NCI-H187 treated with DMSO at 0.1 percent for 48 hours (cell line): ENCODE data around the gene HPS1.

Source experiments
- DNase-seq: peaks from one replicate; lab custom pipeline; 2025; lab: John Stamatoyannopoulos, UW

The HPS1 gene

DNA sequence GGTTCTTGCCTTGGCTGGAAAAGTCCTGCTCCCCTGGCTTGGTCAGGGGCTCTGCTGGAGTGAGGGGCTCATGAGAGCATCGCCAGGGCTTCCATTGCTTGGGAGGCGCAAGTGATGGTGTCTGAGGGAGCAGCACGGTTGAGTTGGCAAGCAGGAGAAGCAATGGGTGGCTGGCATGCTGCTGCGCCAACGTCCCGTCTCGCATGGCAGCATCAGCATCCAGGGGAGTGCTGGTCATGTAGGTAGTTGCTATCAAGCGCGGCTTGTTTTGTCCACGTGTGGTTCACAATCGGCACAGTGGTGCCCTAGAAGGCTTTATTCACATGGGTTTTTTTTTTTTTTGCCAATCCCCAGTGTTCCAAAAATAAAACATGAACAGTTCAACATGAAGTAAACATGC lies 35.6 kb downstream of the HPS1 start:
- DNase-seq = no peak

DNA sequence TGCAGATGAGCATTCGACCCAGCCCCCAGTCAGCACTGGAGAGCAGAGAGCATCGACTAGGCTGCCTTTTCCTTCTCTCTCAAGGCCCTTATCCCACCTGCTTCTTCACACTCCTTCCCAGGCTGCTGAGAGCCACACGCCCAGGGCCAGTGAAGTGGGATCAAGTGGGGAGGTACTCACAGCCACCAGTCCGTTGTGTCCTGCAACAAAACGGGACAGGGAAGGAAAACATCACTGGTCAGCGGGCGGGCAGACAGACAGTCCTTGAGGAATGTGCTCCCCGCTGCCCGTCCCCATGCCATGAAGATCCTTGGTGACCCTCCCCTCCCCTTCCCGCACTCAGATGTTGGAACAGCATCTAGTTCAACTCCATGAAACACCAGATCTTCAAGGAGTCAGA lies 36.0 kb downstream of the HPS1 start:
- DNase-seq = no peak

DNA sequence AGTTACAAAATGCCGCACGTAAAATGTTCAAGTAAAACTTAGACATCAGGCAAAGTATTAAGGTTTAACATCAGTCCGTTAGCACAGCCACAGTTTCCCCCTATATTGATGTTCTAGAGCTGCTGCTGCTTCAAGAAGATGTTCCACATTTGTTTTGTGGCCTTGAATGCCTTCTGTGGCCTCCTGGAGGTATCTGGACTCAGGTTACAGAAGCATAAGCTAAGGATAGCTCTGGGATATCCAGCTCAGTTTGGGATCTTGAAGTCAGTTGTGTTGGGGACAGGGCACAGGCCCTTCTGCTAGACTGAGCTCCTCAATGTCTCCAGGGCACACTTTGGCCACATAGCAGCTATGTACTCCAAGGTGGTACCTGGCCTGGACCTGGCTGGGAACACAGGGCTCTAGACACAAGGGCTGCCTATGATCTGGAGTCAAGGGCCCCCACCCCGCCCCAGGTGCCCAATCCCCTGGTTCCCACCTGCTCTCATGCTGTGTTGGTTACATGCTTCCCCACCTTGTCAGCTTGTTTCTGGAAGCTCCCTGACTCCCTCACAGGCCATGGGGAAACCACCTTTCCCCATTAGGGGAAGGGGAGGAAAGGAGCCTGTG lies 36.5 kb downstream of the HPS1 start:
- DNase-seq = no peak

DNA sequence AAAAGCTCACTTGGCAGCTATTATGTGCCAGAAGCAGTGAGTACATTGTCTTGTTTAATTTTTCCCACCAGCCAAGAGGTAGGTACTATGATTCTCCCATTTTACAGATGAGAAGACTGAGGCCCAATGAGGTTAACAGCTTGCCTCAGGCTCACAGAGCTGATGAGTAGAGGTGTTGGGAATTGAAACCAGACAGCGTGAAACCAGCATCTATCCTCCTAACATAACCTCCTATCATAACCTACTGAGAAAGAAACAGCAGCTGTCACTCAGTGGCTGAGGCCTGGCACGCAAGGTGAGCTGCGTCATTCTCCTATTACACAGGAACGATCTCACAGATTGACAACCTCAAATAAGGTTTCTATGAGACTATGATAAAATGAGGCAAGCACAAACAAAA lies 37.9 kb downstream of the HPS1 start:
- DNase-seq = no peak

DNA sequence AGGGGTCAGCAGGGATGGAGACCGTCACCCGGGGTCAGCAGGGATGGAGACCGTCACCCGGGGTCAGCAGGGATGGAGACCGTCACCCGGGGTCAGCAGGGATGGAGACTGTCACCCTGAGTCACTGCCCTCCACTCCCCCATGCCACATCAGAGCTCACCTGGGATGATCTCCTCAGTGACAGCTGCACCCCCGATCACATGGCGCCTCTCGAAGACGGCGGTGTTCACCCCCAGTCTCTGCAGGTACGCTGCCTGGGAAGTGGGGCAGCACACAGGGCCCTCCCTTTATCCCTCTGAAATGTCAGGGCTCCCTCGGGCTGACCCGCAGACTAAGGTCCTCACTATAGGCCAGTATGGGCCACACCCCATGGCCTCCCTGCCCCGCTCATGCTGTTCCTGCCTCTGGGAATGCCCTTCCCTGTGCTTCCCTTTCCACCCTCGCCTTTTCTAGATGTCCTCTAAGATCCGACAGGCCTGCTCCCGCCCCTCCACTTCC lies 38.9 kb downstream of the HPS1 start:
- no peak for DNase-seq

DNA sequence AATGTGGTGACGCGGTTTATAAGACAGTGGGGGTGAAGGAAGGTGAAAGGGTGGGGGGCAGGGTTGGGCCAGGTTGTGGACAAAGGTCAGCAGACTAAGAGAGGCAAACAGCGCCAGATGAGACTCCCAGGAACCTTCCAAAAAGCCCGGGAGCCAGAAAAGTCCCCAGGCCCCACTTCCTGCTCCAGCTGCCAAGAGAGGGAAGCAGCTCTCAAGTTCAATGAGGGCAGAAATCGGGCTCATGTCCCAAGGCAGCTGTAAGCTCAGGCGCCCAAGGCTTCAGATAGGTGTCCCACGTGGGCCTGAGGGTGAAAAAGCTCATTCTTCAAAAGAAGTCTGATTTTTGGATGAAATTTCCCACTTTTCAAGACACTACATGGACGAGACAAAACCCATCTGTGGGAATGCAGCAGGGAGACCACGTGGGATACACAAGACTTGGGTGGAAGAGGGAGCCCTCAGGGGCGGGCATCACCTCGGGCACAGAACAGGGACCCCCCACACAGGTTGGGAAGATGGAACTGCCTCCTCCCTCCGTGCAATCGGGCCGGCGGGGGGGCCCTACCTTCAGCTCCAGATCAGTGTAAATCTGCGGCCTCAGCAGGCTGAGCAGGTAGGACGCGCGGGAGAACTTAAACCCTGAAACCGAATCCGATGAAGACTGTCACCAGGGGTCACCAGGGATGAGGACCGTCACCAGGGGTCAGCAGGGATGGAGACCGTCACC lies 39.6 kb downstream of the HPS1 start:
- DNase-seq = no peak

DNA sequence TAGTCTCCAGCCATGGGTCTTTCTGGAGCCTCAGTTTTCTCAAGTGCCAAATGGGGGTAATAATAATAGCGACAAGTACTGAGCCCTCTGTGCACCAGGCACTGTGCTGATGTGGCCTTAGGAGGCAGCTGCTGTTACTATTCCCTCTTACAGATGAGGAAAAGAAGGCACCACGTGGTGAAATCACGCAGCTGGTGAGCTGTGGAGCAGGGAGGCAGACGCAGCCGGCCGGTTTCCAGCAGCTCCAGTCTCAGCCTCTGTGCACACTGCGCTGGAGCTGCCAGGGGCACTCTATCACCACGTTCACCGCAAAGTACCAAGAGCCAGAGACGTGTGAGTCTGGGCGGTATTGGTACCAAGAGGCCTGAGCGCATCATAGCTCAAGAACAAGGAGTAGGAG lies 41.3 kb downstream of the HPS1 start:
- DNase-seq = no peak

DNA sequence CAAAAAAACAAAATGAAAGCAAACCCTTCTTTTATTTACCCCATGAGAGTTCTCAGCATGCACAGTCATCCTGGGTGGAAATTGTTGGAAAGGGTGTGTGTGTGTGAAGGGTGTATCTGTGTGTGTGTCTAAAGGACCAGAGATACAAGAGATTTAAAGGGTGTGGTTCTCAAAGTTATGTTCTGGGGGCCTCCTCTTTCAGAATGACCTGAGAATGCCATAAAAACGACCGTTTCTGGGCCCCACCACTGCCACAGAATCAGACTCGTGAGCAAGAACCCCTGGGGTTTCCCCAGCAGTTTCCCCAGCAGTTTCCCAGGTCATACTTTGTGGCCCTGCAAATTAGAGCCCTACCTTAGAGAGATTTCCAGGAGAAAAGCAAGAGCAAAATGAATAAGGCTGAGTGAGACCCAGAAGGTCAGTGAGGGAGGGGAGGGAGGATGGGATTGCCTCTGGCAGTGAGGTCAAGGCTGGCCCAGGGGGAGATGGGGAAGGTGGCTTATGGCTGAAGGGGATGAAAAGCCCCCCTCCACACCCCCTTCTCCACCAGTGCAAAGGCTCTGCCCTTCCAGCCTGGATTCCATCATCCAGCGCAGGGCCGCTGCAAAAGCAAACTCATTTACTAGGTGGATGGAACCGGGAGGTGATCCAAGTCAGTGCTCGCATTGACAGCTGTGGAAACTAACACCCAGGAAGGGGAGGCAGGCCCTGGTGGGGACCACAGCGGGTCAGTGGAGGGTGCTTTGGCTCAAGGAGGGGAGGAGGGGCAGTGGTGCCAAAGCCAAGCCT lies 42.0 kb downstream of the HPS1 start:
- DNase-seq = no peak

DNA sequence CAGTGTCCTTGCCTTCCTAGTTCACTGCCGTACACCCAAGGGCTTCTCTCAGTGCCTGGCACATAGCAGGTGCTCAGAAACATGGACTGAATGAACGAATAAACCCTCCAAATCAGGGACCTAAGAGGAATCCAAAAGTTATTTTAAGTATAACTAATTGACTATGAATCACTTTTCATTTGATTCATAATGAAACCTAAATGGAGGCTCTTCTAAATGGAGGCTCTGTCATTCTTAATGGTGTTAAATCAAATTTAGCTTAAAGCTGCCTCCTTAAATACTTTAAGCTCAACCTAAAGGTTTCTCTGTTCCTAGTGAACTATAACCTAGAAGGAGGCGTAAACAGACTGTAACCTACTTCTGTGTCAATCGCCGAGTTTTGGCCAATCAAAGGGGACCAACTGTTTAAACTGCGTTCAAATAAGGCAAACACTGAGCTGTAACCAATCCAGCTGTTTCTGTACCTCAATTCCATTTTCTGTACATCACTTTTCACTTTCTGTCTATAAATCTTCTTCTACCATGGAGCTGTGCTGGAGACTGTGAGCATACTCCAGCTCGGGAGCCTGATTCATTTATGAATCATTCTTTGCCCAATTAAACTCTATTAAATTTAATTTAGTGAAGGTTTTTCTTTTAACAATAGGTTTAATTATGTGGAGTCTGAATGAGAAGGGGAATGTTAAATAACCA lies 42.8 kb downstream of the HPS1 start:
- no peak for DNase-seq

DNA sequence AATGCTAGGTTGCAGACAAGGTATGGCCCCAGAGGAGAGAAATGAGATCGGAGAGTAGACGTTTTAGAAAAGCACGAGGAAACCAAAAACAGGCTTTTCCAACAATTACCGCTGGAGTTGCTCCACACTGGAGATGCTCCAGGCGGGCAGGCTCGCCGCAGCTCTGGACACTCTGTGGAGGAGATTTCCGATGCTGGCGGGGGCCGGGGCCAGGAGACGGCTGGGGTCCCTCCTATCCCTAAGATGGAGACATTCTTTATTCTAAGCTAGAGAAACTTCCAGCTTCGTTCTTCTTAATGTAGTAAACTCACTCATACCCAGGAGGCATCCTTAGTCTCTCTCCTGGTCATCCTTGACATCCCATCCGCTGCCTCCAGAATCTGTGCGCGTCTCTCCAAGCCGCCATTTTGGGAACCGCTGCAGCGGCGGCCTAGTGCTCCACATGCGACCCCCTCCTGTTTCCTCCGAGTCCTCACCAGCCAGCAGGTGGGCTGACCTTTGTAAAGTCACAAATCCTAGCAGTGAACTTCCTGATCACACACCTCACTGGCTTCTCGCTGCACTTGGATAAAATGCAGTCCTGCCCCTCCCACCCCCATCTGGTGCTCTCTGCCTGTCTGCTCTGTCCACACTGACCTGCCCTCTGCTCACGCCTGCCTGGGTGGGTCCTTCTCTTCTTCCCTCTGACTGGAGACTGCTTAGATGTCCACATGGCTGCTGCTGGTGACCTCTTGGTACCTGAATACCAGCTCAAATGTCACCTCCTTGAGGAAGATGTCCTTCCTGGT lies 43.6 kb downstream of the HPS1 start:
- DNase-seq = no peak

DNA sequence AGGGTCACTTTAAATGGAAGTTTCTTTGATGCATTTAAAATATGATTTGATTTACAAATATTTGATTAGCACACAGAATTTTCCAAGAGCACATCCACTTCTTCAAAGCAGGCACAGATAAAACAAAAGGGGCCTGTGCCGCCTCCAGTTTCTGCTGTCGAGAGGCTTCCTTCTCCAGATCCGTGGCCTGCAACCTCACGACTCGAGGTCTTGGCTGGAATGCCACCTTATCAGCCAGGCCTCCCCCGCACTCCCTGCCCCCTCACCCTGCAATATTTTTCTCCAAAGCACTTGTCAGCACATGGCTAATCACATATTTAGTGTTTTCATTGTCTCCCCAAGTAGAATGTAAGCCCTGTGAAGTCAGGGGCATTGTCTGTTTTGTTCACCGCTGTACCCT lies 44.3 kb downstream of the HPS1 start:
- no peak for DNase-seq

DNA sequence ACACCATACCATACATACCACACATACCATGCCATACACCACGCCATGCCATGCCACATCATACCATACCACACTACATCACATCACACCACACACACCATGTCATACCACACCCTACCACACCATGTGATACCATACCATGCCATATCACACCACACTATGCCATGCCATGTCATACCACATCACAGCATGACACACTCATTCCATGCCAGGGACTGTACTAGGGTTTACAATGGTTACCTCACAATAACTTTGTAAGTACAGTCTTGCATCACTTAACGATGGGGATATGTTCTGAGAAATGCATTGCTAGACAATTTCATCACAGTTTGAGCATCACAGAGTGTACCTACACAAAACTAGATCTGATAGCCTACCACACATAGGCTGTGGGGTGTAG lies 46.3 kb downstream of the HPS1 start:
- no peak for DNase-seq

DNA sequence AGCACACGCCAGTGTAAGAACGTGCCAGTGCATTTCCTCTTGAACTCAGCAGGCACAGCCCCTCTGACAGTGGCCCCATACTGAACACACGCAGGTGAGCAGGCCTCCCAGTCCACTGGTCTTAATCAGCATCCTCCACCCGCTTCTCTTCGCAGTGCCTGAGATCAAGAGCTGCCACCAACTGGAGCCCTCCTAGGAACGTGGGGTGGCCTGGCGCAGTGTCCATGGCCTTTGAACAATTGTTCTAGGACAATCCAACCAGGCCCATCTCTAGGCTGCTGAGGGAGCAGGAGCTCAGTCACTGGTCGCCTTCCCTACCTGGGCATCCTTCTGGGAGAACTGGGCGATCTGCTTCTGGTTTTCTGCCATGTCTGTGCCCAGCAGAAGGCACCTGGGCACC lies 47.0 kb downstream of the HPS1 start:
- no peak for DNase-seq

DNA sequence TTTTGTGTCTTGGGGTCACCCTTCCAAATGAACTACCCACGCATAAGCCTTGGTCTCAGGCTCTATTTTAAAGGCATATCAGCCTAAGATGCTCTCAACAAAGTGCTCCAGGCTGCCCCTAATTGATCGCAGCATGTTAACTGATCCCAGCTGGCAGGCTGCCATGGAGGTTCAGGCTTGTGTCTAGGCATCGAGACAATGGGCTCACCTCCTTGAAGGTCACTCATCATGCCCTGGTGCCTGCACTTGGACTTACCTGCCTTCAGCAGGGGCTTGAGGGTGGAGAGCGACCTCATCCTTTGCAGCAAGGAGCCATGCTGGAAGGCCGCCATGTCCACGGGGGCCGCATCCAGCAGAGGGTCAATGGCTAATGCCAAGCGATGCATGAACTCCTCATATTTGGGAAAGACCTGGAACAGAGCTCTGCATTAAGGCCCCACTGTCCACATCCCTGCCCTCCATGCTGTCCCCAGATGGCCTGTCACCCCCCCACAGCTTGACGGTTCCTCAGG lies 49.6 kb downstream of the HPS1 start:
- no peak for DNase-seq

DNA sequence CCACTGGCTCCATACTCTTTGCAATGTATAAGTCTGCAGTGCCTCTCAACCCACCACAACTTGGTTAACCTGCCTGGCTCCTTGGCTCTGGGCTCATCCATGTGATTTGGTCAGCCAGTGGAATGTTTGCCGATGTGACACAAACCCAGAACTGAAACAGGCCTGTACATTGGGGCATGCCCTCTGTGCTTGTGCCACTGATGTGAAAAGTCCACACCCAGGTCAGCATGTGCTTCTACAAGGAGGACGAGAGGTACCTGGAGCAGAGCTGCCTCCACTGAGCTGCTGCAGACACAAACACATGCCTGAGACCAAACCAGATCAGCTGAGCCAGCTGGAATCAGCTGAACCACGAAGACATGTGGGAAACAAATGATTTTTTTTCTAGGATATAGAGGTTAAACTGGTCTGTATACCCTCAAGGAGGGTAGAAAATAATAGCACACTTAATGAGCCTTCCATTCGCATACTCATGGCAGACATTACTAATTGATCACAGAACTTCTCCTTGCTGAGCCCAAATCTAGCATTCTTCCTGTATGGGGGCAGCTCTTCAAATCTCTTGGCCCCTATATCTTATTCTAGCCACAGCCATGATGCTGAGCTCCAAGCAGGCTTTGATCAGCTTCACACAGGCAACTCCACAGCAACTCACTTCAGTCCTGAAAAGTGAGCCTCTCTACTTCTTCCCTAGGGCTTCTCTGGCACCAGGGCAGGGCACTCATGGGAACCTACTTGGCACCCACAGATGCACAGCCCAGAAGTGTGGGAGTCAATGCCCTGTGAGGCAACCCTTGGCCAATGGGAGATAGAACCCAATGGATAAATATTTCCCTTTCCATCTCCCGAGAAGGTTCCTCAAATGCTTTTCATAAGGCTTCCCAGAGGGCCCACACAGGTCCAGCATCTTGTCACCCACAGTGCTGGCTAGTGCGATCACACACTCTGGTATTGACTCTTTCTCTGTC lies 50.4 kb downstream of the HPS1 start:
- DNase-seq = no peak

DNA sequence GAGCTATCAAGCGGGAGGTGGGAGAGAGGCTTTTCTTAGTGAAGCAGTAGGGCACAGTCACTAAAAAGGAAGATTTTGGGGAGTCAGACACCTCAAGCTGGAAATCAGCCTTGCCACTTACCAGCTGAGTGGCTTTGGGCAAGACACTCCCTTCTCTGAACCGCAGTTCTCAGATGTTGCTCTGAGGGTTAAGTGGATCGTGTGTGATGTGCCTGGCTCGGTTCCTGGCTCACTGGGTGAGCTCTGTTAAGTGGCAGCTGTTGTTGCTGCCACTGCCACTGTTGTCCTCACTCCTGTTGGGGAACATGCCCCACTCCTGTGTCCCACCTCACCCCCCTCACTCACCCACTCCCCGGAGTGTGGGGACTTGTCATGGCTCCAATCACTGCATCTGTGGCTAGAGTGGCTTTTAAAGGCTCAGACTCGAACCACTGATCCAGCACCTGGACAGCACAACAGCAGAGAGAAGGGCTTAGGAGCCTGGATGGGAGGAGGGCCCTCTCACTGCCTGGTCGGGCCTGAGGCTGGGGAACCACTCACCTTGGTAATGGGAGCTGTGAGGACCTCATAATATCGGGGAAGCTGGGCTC lies 51.8 kb downstream of the HPS1 start:
- no peak for DNase-seq

DNA sequence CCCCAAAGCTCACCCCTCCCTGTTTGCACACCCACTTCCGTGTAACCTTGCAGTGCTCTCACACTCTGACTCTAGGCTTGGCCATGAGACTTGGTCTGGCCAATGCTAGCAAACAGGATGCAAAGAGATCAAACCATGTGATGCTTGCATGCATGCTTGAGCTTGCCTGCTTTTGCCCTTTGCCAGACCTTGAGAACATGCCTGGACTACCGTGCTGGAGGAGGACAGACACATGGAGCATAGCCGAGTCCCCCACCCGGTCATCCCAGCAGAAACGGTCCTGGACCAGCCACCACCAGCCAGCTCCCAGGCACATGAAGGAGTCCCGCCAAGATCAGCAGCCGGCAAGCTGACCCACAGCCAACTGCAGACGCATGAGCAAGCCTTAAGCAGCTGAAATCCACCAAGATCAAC lies 55.1 kb downstream of the HPS1 start:
- DNase-seq = no peak

DNA sequence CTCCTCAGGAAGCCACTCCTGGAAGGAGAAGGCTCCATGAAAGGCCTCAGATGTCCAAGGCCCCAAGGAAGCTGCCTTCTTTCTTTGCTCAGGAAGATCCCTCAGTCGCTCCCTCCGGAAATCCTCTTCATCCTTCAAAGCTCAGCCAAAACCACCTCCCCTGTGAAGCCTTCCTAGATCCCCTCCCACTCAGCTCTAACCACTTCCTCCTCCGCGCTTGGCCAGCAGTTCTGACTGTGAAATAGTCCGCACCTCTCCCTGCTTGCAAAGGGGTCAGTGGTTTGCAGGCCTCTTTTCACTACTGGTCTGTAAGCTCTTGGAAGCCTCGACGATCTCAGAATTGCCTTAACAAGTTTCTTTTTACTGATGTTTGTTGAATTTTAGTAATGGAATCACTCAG lies 55.7 kb downstream of the HPS1 start:
- no peak for DNase-seq

DNA sequence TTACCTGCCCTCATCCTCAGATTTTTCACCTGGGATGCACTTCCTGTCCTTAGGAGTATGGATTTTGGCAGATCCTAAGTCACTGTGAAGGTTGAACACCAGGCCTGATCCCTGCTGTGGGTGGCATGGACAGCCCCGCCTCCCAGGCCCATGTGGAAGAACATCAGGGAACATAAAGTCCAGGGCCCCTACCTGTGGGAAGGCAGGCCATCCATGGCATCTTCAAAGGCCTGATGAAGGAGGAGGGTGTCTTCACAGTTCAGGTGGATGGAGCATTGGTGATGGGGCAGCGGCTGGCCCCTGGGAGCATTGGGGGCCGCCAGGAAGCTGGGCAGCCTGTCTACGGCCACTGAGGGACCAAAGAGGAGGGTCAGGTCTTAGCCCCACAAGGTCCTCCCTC lies 56.3 kb downstream of the HPS1 start:
- DNase-seq = no peak

DNA sequence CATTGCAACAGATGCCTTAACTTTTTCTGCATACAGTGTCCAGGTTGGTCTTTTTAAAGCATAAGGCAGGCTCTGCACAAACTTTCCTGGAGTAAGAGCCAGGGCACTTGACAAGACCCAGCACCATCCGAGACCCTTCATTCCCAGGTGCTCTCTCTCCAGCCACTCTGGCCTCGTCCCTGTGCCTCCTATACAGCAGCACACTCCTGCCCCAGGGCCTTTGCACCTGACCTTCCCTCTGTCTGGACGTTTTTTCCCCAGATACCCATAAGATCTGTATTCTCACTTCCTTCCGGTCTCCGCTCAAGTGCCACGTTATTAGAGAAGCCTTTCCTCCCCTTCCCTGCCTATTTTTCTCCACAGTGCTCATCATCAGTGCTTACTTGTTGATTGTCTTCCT lies 57.3 kb downstream of the HPS1 start:
- DNase-seq = no peak
